AG09319 (cell line): ENCODE measurements around the gene TRIM36.

Experiments
- DNase-seq: peaks from one replicate; pipeline ENCODE4 v3.0.0-alpha.2; 2010; ENCODE audit warnings: low read depth; ENCODE audit errors: extremely low read depth
- CTCF ChIP-seq: IDR thresholded peaks from 2 replicates; pipeline ENCODE4 v1.5.1; 2011; ENCODE audit warnings: low read depth, mild to moderate bottlenecking, inconsistent platforms, low read length, moderate library complexity

The TRIM36 gene

DNA sequence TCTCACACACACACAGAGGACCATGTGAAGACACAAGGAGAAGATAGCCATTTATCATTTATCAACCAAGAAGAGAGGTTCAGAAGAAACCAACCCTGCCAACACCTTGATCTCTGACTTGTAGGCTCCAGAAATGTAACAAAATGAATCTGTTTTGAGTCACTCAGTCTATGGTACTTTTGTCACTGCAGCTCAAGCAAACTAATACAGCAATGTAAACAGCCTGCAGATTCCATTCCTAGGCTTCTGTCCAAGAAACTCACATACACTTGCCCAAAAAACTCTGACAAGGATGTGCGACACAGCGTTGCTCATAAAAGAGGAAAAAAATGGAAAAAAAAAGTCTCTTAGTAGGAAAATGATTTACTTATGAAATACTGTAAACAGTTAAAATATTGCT lies 33.4 kb downstream of the TRIM36 start:
- TF ChIP-seq CTCF, result no peak
- DNase-seq, result no peak

GRCh38 chr5:115132465-115132864 lies 37.2 kb downstream of the TRIM36 start:
- DNase-seq, result no peak
- TF ChIP-seq CTCF, result no peak

- no peak for DNase-seq
- TF ChIP-seq CTCF, result no peak
These were observed 43.4 kb downstream of the TRIM36 start for GRCh38 chr5:115126303-115126702.

GRCh38 chr5:115124741-115125140 lies 45.0 kb downstream of the TRIM36 start:
- DNase-seq, result no peak
- TF ChIP-seq CTCF, result no peak

DNA sequence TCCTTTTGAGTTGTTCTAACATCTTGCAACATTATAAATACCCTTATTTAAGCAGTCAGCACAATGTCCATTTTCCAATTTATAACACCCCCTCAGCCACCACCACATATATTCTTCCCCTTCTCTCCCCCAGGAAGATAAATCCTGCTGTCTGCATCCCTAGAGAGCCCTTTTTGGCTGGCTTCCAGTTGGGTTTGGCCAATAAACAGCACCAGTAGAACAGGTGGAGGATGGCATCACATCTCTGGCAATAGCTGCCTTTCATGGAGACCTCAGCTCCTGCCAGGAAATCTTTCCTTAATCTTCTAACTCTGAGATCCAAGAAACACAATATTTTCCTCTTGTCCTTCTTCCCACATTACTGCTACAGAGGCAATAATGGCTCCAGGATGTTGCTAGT lies 53.7 kb downstream of the TRIM36 start:
- DNase-seq, result no peak
- no peak for TF ChIP-seq CTCF

DNA sequence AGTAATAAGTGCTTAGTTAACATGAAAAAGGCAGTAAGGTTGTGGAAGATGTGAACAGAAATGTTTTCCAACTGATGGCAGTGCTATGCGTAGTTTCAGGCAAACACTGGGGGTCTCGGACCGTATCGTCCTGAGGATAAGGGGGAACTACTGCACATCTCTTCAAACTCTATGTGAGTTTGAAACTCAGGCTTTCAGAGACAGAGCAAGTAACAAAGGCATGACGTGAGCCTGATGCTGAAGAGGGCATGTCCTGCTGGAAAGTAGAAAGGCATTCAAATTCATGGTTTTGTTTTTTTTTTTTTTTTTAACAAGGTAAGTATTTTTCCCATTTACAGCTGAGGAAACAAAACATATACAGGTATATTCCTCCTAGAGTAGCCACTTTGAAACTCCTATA lies 59.9 kb downstream of the TRIM36 start:
- DNase-seq, result no peak
- no peak for TF ChIP-seq CTCF

DNA sequence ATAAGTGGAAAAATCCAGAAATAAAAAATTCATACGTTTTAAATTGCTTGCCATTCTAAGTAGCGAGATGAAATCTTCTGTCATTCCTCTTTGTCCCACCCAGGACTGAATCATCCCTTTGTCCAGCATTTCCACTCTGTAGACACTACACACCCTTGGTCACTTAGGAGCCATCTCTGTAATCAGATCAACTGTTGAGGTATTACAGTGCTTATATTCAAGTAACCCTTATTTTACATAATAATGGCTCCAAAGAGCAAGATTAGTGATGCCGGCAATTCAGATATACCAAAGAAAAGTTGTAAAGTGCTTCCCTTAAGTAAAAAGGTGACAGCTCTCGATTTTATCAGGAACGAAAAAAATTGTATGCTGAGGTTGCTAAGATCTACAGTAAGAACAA lies 60.4 kb downstream of the TRIM36 start:
- TF ChIP-seq CTCF, result no peak
- DNase-seq, result no peak
